ENCODE measurements around the gene ZFYVE21.
A peak's percentile ranks its signal among the peaks of the same experiment; 100 is the strongest.

ZFYVE21 gene

DNA sequence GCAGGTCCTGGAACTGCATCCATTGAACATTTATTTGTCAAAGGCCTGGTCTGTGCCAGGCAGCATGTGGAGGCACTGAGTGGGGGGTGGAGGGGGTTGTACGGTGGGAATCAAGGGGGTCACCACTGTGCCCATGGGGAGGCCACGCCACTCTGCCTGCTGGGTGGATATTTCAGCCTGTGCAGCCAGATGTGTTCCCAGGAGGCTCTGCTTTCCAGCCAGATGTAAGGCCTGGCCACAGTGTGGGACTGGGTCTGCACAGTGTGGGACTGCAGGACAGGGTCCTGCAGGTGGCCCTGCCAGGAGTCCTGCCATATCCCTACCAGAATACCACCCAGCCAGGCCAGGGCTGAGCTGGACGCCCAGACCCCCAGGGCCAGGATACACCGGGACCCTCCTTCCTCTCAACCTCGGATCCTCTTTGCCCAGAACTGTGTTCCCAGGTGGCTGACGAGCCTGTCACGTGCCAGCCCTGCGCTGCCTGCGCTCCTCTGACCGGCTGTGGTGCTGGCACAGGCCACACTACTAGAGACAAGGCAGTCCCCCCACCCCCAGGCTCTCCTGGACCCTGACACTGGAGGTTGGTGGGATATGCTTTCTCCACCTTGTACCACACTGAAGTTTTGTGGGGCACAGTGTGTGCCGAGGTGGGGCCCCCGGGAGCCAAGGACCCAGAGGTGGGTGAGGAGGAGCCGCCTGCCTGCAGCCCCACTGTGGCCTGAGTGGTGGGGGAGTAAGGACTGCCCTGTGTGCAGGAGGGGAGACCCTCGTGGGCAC, 17.8 kb upstream of the ZFYVE21 start:
- Mint-ChIP-seq H3K4me3 (no peak overlapping the region), H3K4me1 (peaks cover 8% of the 10 kb centered on the region), H3K36me3 (peaks cover 18% of the 10 kb centered on the region), H3K9me3 (no peaks in the 10 kb centered on the region), H3K27ac (no peak overlapping the region), H3K27me3 (no peaks in the 10 kb centered on the region)
- DNase-seq, result no peak
- CTCF ChIA-PET, result interaction anchor here (0.6 kb wide), 1 partner anchor 123 kb away, joined by 3 read pairs; no protein-coding TSS in a partner anchor

DNA sequence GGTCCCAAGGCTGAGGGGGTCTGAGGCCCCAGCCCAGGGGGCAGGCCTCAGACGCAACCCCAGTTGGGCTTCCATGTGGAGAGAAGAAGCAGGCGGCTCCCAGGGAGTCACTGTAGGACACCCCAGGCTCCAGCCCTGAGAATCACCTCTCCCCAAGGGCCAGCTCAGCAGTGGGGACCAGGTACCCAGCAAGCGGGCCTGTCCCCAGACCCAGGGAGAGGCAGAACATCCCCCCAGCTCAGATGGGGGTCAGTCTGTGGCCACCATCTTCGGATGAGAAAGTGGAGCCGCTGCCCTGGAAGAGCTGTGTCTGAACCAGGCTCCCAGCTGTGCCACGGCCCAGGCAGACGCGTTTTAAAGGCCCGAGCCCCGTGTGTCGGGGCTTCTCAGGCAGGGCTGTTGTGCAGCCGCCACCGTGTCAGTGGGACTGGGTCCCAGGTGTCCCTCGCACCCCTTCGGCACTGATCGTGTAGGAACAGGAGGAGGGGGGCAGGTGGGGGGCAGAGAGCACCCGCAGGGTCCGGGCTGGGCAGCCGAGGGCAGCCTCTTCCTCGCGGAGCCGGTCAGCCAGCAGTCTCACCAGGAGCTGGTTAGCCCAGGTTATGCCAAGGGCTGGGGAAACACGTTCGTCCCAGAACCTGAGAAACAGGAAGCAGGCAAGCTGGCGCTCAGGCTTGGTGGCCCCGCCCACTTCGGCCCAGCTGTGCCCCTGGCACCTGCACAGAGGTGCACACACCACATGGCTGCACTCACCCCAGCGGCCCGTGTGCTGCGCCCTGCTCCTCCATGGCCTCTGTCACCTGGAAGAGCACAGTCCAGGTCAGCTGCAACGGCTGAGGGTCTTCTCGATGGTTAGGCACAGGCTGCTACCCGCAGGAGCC, 17.0 kb upstream of the ZFYVE21 start:
- no peak overlapping the region for H3K4me3 Mint-ChIP-seq
- H3K27me3 Mint-ChIP-seq, result no peaks in the 10 kb centered on the region
- CTCF ChIA-PET, result interaction anchor here (0.6 kb wide), 1 partner anchor 124 kb away, joined by 3 read pairs; no protein-coding TSS in a partner anchor
- DNase-seq, result no peak
- peaks cover 8% of the 10 kb centered on the region for H3K4me1 Mint-ChIP-seq
- H3K9me3 Mint-ChIP-seq, result no peaks in the 10 kb centered on the region
- peaks cover 23% of the 10 kb centered on the region for H3K36me3 Mint-ChIP-seq
- H3K27ac Mint-ChIP-seq, result no peak overlapping the region

DNA sequence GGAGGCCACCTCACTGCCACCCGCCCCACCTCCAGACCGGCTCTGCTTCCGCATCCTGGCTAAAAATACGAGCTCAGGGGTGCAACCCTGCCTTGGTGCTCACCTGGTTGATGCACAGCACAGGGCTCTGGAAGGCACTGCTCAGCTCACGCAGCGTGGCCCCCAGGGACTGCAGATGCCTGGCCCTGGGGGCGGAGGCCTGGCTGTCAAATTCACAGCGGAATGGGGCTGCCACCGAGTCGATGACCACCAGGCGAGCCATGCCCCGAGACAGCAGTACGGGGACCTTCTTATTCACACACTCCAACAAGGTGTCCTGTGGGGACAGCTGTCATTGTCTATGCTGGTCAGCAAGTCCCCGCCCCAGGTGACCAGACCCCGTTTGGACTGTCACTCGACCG, 16.3 kb upstream of the ZFYVE21 start:
- no peak overlapping the region for H3K4me3 Mint-ChIP-seq
- peaks cover 8% of the 10 kb centered on the region for H3K4me1 Mint-ChIP-seq
- CTCF ChIA-PET, result no interaction called here
- peaks cover 22% of the 10 kb centered on the region for H3K36me3 Mint-ChIP-seq
- no peaks in the 10 kb centered on the region for H3K27me3 Mint-ChIP-seq
- H3K9me3 Mint-ChIP-seq, result no peaks in the 10 kb centered on the region
- no peak overlapping the region for H3K27ac Mint-ChIP-seq
- no peak for DNase-seq

DNA sequence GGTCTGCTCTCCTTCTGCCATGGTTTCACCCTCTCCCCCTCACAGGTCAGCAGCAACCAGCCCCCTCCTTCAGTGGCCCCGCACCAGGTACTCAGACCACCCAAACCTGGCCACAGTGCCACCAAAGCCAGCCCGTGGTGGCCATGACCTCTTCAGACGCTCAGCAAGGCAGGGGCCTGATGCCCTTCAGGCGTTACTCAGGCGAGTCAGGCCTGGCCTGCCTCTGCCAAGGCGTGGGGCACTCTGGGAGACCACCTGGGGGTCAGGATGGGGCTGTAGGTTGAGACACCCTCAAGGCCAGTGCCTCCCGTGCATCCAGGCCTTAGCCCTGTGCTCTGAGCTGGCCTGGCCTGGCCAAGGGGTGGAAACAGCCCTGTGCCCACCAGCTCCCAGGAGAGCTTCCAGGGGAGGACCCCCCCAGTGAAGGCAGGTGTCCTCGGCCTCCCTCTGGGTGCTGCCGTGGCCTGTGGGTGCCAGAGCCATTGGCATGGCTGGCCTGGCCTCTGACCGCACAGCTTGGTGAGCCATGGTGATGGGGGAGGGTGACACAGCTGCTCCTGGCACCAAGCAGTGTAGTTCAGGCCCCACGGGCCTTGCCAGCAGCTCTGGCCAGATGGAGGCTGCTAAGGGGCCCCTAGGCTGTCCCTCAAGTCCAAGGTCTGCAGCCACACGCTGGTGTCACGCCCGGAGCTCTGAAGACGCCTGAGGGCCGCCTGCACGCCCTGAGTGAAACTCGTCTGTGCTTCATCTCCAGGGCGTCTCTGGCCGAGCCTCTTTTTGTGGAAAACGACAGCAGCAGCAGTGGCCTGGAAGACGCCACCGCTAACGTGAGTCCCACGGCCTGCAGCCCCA, 15.5 kb upstream of the ZFYVE21 start:
- Mint-ChIP-seq H3K27me3 (no peaks in the 10 kb centered on the region), H3K27ac (peak overlapping the region; percentile 16), H3K4me3 (no peak overlapping the region), H3K36me3 (peaks cover 22% of the 10 kb centered on the region), H3K4me1 (peaks cover 8% of the 10 kb centered on the region), H3K9me3 (no peaks in the 10 kb centered on the region)
- CTCF ChIA-PET, result no interaction called here
- no peak for DNase-seq

DNA sequence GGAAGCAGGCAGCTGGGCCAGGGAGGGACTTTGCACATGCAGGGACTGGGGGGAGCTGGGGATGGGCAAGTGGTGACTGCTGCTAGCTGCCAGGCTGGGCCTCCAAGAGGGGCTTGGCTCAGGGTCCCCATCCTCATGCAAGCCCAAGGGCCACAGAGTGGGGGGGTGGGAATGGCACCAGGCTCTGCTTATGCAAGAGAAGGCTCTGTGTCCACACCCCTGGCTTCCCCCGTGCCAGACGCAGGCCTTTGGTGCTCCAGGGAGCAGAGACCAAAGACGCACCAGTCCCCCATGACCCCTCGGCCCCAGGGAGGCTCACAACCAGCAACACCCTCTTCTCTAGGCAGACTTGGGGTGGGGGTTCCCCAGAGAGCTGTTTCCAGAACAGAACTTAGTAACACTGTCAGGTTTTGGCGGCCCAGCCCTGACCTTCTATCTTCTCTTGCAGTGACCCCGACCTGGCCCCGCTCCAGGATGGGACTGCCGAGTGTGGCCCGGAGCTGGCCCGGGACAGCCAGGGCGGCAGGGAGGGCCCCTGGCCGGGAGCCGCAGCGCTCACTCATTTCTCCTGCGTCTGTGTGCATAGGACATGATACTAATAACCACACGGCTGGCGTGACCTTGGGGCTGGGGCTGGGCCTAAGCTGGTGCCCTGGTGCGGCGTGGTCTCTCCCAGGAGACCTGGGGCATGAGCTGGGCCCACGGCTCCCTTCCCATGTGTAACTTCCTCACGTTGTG, 14.7 kb upstream of the ZFYVE21 start:
- no peak for DNase-seq
- Mint-ChIP-seq H3K4me3 (no peak overlapping the region), H3K27me3 (no peaks in the 10 kb centered on the region), H3K4me1 (peaks cover 8% of the 10 kb centered on the region), H3K27ac (no peak overlapping the region), H3K36me3 (peaks cover 24% of the 10 kb centered on the region), H3K9me3 (no peaks in the 10 kb centered on the region)
- CTCF ChIA-PET, result no interaction called here

DNA sequence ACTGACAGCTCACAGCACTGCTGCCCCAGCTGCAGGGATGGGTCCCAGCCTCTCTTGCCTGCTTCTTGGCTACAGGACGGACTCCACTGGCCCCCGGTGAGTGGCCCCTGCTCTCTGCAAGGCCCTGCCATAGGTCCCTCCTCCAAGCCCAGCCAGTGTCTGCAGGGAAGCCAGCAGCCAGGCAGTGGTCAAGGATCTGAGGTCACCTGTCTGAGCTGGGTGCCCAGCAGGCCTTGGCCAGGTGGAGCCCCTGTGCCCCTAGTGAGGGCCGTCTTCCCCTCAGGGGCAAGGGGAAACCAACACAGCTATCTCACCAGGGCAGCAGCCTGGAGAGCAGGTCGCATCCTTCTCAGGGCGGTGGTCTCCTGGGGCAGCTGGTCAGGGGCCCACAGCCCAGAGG, 13.5 kb upstream of the ZFYVE21 start:
- Mint-ChIP-seq H3K36me3 (peaks cover 20% of the 10 kb centered on the region), H3K4me1 (peaks cover 4% of the 10 kb centered on the region), H3K27ac (peak overlapping the region; percentile 35), H3K9me3 (no peaks in the 10 kb centered on the region), H3K27me3 (no peaks in the 10 kb centered on the region), H3K4me3 (no peak overlapping the region)
- DNase-seq, result no peak
- CTCF ChIA-PET, result no interaction called here

DNA sequence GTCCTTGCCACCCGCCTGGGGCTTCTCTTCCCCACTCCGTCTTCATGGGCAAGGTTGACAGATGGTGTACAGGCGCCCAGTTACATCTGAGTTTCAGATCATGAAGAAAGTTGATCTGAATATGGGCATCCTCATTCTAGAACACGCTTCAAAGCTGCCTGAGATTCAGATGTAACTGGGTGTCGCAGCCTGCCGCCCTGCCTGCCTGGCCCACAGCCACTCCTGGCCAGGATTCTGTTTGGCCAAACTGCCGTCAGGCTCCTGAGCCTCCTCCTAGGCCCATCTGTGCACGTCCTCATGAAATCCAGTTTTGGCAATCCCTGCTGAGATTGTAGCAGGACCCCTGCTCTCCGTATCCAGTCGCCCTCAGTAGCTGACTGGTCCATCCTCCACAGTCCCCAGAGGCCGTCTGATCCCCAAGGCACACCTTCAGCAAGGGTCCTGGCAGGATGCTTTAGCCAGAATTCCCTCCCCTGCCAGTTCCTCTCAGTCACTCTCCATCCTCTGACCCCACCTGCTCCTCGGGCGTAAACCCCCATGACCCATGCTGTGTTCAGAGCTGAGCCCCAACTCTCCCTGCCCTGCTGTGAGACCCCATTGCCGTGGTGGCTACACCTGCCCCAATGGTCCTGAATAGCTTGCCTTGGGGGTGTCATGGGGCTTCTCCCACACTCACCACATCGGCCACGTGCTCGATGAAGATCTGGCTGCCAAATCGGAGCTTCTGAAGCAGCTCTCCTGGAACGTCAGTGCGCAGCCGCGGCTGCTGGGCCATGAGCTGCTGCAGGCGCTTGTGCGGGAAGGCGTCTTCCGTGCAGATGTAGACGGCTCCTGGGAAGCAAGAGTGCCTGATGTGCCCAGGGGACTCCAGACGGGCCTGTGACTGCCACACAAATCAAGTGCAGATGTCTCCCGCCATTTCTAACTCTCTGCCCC, 12.8 kb upstream of the ZFYVE21 start:
- no peak for DNase-seq
- no peaks in the 10 kb centered on the region for H3K27me3 Mint-ChIP-seq
- H3K9me3 Mint-ChIP-seq, result no peaks in the 10 kb centered on the region
- CTCF ChIA-PET, result interaction anchor here (0.6 kb wide), 1 partner anchor 25 kb away, joined by 3 read pairs; no protein-coding TSS in a partner anchor
- no peak overlapping the region for H3K27ac Mint-ChIP-seq
- H3K4me1 Mint-ChIP-seq, result no peaks in the 10 kb centered on the region
- no peak overlapping the region for H3K4me3 Mint-ChIP-seq
- H3K36me3 Mint-ChIP-seq, result peaks cover 17% of the 10 kb centered on the region

DNA sequence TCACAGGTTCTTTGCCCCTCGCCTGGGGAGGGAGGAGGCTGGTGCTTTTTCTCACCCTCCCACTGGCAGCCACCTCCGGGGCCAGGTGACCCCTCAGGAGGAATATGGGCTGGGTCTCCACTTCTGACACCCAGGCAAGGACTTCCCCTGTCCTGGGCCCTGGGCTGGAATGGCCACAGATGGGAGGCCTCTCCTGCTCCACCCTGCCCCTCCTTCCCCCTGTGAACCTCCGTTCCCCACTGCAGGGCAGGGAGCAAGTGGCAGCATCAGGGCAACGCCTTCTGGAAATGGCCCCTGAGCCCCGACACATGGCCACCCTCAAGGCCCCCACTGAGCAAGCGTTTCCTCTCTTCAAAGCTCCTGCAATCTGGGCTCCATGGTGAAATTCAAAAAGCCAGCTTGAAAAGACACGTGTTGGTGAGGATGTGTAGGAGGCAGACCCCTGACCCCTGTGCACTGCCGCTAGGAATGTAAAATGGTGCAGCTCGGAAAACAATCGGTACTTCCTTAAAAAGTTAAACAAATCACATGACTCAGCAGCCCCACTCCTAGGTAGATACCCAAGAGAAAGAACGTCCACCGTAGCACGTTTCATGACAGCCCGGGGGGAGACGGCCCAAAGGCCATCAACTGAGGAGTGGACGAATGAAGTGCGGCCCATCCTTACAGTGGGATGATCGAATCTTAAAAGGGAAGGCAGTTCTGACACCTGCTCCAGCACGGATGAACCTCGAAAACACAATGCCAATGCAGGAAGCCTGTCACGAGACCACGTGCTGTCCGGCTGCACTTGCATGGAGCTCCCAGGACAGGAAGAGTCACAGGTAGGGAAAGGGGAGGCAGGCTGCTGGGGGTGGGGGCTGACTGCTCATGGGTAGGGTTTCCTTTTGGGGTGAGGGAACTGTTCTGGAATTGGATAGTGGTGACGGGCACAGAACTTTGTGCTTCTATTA, 11.9 kb upstream of the ZFYVE21 start:
- H3K27me3 Mint-ChIP-seq, result no peaks in the 10 kb centered on the region
- no peak overlapping the region for H3K4me3 Mint-ChIP-seq
- no peak for DNase-seq
- H3K9me3 Mint-ChIP-seq, result no peaks in the 10 kb centered on the region
- peaks cover 24% of the 10 kb centered on the region for H3K36me3 Mint-ChIP-seq
- H3K4me1 Mint-ChIP-seq, result no peaks in the 10 kb centered on the region
- no peak overlapping the region for H3K27ac Mint-ChIP-seq
- CTCF ChIA-PET, result no interaction called here

DNA sequence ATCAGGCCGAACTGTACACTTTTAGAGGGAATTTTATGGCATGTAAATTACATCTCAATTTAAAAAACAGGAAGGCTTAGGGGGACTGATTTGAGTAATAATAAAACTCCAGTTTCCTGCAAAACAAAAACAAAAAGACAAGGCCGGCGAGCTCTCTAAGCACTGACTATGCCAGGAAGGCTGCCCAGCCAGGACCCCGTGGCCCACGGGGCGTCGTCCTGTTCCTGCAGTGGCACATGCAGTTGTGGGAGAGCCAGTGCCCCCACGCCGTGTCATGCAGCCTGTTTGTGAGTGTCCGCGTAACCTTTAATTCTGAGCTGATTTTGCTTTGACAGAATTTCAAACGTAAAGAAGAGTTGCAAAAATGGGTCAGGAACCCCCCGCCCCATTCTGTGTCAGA, 10.9 kb upstream of the ZFYVE21 start:
- DNase-seq, result no peak
- Mint-ChIP-seq H3K9me3 (no peaks in the 10 kb centered on the region), H3K36me3 (peaks cover 29% of the 10 kb centered on the region), H3K27ac (no peak overlapping the region), H3K4me1 (no peaks in the 10 kb centered on the region), H3K27me3 (no peaks in the 10 kb centered on the region), H3K4me3 (no peak overlapping the region)
- CTCF ChIA-PET, result no interaction called here

DNA sequence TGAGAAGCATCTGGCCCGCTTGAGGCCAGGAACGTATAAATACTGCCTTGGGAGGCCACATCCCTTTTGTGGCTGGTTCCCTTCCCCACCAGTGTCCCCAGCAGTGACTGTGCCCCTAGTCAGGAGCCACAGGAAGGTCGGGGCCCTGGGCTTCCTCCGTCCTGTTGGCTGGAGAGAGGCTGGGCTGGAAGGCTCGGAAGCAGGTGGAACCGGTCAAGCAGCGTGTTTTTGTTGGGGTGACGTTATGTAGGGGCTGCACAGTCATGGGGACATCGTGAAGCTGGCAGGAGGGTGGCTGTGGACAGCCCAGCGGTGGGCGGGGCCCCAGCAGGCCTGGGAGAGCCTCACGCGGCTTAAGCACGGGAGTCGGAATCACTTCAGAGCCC, 10.5 kb upstream of the ZFYVE21 start:
- Mint-ChIP-seq H3K27ac (no peak overlapping the region), H3K4me3 (no peak overlapping the region), H3K27me3 (no peaks in the 10 kb centered on the region), H3K9me3 (no peaks in the 10 kb centered on the region), H3K36me3 (peaks cover 29% of the 10 kb centered on the region), H3K4me1 (no peaks in the 10 kb centered on the region)
- DNase-seq, result no peak
- CTCF ChIA-PET, result no interaction called here

DNA sequence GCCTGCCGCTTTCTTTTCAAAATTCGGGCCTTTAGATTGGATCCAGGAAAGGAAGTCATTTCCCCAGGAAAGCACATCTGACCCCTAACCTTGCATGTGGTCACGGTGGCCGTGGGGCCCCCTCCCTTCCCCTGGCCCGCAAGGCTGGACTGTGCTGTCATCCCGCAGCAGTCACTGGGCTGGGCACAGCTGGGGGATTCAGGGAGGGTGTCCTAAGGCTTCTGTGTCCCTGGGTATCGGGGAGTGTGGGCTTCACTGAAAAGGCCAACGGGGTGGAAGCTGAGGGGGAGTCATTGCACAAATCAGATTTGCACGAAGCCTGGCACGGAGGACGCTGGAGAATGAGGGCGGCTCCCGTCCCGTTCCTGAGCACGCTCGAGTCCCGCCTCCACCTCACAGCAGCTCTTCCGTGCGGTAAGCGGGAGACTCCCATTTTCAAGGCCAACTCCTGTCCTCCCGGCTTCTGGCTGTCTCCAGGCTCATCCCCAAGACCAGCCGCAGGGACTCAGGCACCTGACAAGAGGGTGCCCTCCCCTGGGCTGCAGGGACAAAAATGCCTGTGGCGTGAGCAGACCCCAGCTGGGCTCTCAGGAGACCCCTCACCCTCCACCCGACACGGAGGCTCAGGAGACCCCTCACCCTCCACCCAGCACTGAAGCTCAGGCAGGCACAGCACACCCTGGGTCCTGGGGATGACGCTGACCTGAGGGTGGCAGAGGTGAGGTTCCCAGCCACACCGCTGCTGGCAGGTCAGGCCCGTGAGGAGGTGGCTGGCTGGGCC, 9.9 kb upstream of the ZFYVE21 start:
- no peak overlapping the region for H3K27ac Mint-ChIP-seq
- H3K9me3 Mint-ChIP-seq, result no peaks in the 10 kb centered on the region
- DNase-seq, result no peak
- no peaks in the 10 kb centered on the region for H3K27me3 Mint-ChIP-seq
- CTCF ChIA-PET, result interaction anchor here (1.5 kb wide), 1 partner anchor 11 kb away, joined by 4 read pairs; no protein-coding TSS in a partner anchor
- H3K4me3 Mint-ChIP-seq, result no peak overlapping the region
- peaks cover 29% of the 10 kb centered on the region for H3K36me3 Mint-ChIP-seq
- peaks cover under 1% of the 10 kb centered on the region for H3K4me1 Mint-ChIP-seq

Measured in activated naive CD4-positive, alpha-beta T cell treated with anti-CD3 and anti-CD28 coated beads, Interleukin-2, amount 10 ng/mL, durations not matched to agents 7 days and 5 days (primary cell).